SK-N-MC (cell line): ENCODE measurements around the gene GMDS.
A peak's percentile ranks its signal among the peaks of the same experiment; 100 is the strongest.

Experiments
- DNase-seq: peaks from one replicate; pipeline ENCODE4 v3.0.0-alpha.2; 2011; ENCODE audit warnings: low read depth, low spot score
- H3K27ac ChIP-seq: fragments of 200-600 bp; sonication (generic); 2 replicates; pipeline ENCODE4 v1.5.1; 2016; ENCODE audit warnings: mixed run types
- H3K36me3 ChIP-seq: fragments of 200-600 bp; sonication (generic); 2 replicates; pipeline ENCODE4 v1.6.1; 2017; ENCODE audit warnings: antibody characterized with exemption, low read length, mixed read lengths; ENCODE audit not compliant: insufficient read depth
- H3K4me3 ChIP-seq: fragments of 200-600 bp; sonication (generic); 2 replicates; pipeline ENCODE4 v1.5.1; 2016
- H3K9ac ChIP-seq: fragments of 200-600 bp; sonication (generic); 2 replicates; pipeline ENCODE4 v1.8.0; 2017; ENCODE audit warnings: mixed run types, mixed read lengths; ENCODE audit not compliant: insufficient read length
- H3K9me3 ChIP-seq: fragments of 200-600 bp; sonication (generic); 2 replicates; pipeline ENCODE4 v1.6.1; 2017; ENCODE audit warnings: low read depth, mild to moderate bottlenecking, antibody characterized with exemption, low read length, moderate library complexity, mixed read lengths
- EZH2 ChIP-seq: fragments of 200-600 bp; sonication (generic); IDR thresholded peaks from one replicate; pipeline ENCODE4 v1.6.1; 2017; ENCODE audit warnings: antibody characterized with exemption
- FOXP2 ChIP-seq: optimal IDR thresholded peaks from 2 replicates; pipeline ENCODE3; 2011; ENCODE audit warnings: mild to moderate bottlenecking, moderate library complexity; ENCODE audit not compliant: insufficient read depth; ENCODE audit errors: extremely low read length, control extremely low read depth
- POLR2AphosphoS5 ChIP-seq: IDR thresholded peaks from 2 replicates; pipeline ENCODE4 v1.6.1; 2012; ENCODE audit warnings: mild to moderate bottlenecking, low read depth, low read length, borderline replicate concordance

Gene GMDS

GRCh38 chr6:1598433-1598832 lies 647.0 kb downstream of the GMDS start:
- no peak for DNase-seq
- Histone ChIP-seq H3K9me3 (no peaks in the 10 kb centered on the region), H3K27ac (no peak overlapping the region), H3K36me3 (no peaks in the 10 kb centered on the region), H3K4me3 (no peak overlapping the region), H3K9ac (no peak overlapping the region)
- TF ChIP-seq FOXP2 = no peak

GRCh38 chr6:1597924-1598323 lies 647.5 kb downstream of the GMDS start:
- no peak overlapping the region for H3K27ac ChIP-seq
- H3K36me3 ChIP-seq = no peaks in the 10 kb centered on the region
- TF ChIP-seq FOXP2 (no peak), POLR2AphosphoS5 (no peak), EZH2 (no peak)
- H3K9me3 ChIP-seq = no peaks in the 10 kb centered on the region
- peak overlapping the region; percentile 20; the same call in 1 of the 2 replicates for H3K4me3 ChIP-seq
- DNase-seq = no peak
- no peak overlapping the region for H3K9ac ChIP-seq

GRCh38 chr6:1597121-1597744 lies 648.2 kb downstream of the GMDS start:
- no peak overlapping the region for H3K9ac ChIP-seq
- no peak overlapping the region for H3K27ac ChIP-seq
- H3K9me3 ChIP-seq = no peaks in the 10 kb centered on the region
- DNase-seq = no peak
- no peaks in the 10 kb centered on the region for H3K36me3 ChIP-seq
- TF ChIP-seq FOXP2 = no peak
- TF ChIP-seq EZH2 = no peak
- TF ChIP-seq POLR2AphosphoS5 = no peak
- H3K4me3 ChIP-seq = no peak overlapping the region

- H3K27ac ChIP-seq = no peak overlapping the region
- no peaks in the 10 kb centered on the region for H3K9me3 ChIP-seq
- peak overlapping the region; percentile 52 for H3K4me3 ChIP-seq
- no peak for DNase-seq
- H3K9ac ChIP-seq = no peak overlapping the region
- TF ChIP-seq POLR2AphosphoS5 (no peak), FOXP2 (no peak), EZH2 (no peak)
- no peaks in the 10 kb centered on the region for H3K36me3 ChIP-seq
These were observed 649.1 kb downstream of the GMDS start for GRCh38 chr6:1596088-1596852.

GRCh38 chr6:1595271-1596087 lies 649.9 kb downstream of the GMDS start:
- Histone ChIP-seq H3K9me3 (no peaks in the 10 kb centered on the region), H3K36me3 (no peaks in the 10 kb centered on the region), H3K27ac (no peak overlapping the region), H3K4me3 (peak overlapping the region; percentile 52), H3K9ac (no peak overlapping the region)
- TF ChIP-seq POLR2AphosphoS5 (no peak), FOXP2 (no peak), EZH2 (no peak)
- DNase-seq = no peak

GRCh38 chr6:1594445-1595200 lies 650.8 kb downstream of the GMDS start:
- no peaks in the 10 kb centered on the region for H3K36me3 ChIP-seq
- no peaks in the 10 kb centered on the region for H3K9me3 ChIP-seq
- no peak overlapping the region for H3K9ac ChIP-seq
- H3K27ac ChIP-seq = no peak overlapping the region
- no peak overlapping the region for H3K4me3 ChIP-seq
- DNase-seq = no peak
- TF ChIP-seq EZH2 = no peak
- no peak for TF ChIP-seq POLR2AphosphoS5
- no peak for TF ChIP-seq FOXP2

- no peak overlapping the region for H3K4me3 ChIP-seq
- H3K36me3 ChIP-seq = no peaks in the 10 kb centered on the region
- TF ChIP-seq FOXP2 (no peak), EZH2 (no peak), POLR2AphosphoS5 (no peak)
These were observed 651.5 kb downstream of the GMDS start for GRCh38 chr6:1593958-1594314.

GRCh38 chr6:1593286-1593957 lies 652.0 kb downstream of the GMDS start:
- Histone ChIP-seq H3K27ac (no peak overlapping the region), H3K4me3 (no peak overlapping the region), H3K36me3 (no peaks in the 10 kb centered on the region), H3K9ac (no peak overlapping the region), H3K9me3 (no peaks in the 10 kb centered on the region)
- TF ChIP-seq POLR2AphosphoS5 (no peak), EZH2 (no peak), FOXP2 (no peak)
- no peak for DNase-seq

More at GRCh38 chr6:1593958-1594314, 651.5 kb downstream of the GMDS start:
- DNase-seq = no peak
- Histone ChIP-seq H3K9ac (no peak overlapping the region), H3K9me3 (no peaks in the 10 kb centered on the region), H3K27ac (no peak overlapping the region)
